ENCODE data around the gene KCTD20. TPM values are rescaled to one million over a fixed set of nuclear protein-coding genes. Genes with fewer than 3 reads are reported as not detected.

KCTD20 gene
- total RNA-seq, 4 donors from 2014 or later: 32.4 to 55.3 (median 37.2) TPM

GRCh38 chr6:36492621-36493020 lies 49.8 kb downstream of the KCTD20 start:
- Histone ChIP-seq H3K27ac (no peak overlapping the region), H3K4me3 (replicated peaks in 1 of 3) (no peak overlapping the region), H3K27me3 (no peaks in the 10 kb centered on the region), H3K36me3 (peaks cover 9 to 32% of the 10 kb centered on the region in 2 donors), H3K9me3 (no peaks in the 10 kb centered on the region), H3K4me1 (peaks cover 13 to 14% of the 10 kb centered on the region in 2 donors)
- DNase-seq: no peak
- no peak for TF ChIP-seq CTCF (IDR thresholded peaks at IDR 0.05)
- no peak for TF ChIP-seq POLR2A (IDR thresholded peaks at IDR 0.05)
- intact Hi-C loops (cut with DNase I): no loop called here
- WGBS, 2 donors: 86 to 89% methylated on average over 1 of the region's 1 CpG

GRCh38 chr6:36493319-36493718 lies 50.5 kb downstream of the KCTD20 start:
- Histone ChIP-seq H3K27ac (no peak overlapping the region), H3K36me3 (peaks cover 7 to 28% of the 10 kb centered on the region in 2 donors), H3K4me1 (peaks cover 13 to 14% of the 10 kb centered on the region in 2 donors), H3K4me3 (replicated peaks in 1 of 3) (no peak overlapping the region), H3K27me3 (no peaks in the 10 kb centered on the region), H3K9me3 (no peaks in the 10 kb centered on the region)
- intact Hi-C loops (cut with DNase I): no loop called here
- no peak for DNase-seq
- TF ChIP-seq CTCF (IDR thresholded peaks at IDR 0.05): no peak
- no peak for TF ChIP-seq POLR2A (IDR thresholded peaks at IDR 0.05)
- WGBS, 2 donors: 88% methylated on average over 5 to 6 of the region's 6 CpGs

GRCh38 chr6:36493859-36494258 lies 51.1 kb downstream of the KCTD20 start:
- Histone ChIP-seq H3K36me3 (peaks cover 7 to 28% of the 10 kb centered on the region in 2 donors), H3K27ac (no peak overlapping the region), H3K4me3 (replicated peaks in 1 of 3) (no peak overlapping the region), H3K4me1 (peaks cover 12 to 14% of the 10 kb centered on the region in 2 donors), H3K9me3 (no peaks in the 10 kb centered on the region), H3K27me3 (no peaks in the 10 kb centered on the region)
- DNase-seq: no peak
- intact Hi-C loops (cut with DNase I): no loop called here
- WGBS, 2 donors: 79 to 84% methylated on average over 2 of the region's 2 CpGs
- TF ChIP-seq CTCF (IDR thresholded peaks at IDR 0.05) (no peak), POLR2A (IDR thresholded peaks at IDR 0.05) (no peak)

- 95 to 96% methylated on average over 5 of the region's 5 CpGs for WGBS, 2 donors
- H3K27ac ChIP-seq: no peak overlapping the region
- no peaks in the 10 kb centered on the region for H3K27me3 ChIP-seq
- peaks cover 7 to 28% of the 10 kb centered on the region in 2 donors for H3K36me3 ChIP-seq
- H3K9me3 ChIP-seq: no peaks in the 10 kb centered on the region
- intact Hi-C loops (cut with DNase I): no loop called here
- peaks cover 3% of the 10 kb centered on the region in 2 donors for H3K4me1 ChIP-seq
- no peak overlapping the region for H3K4me3 ChIP-seq (replicated peaks in 1 of 3)
- no peak for TF ChIP-seq CTCF (IDR thresholded peaks at IDR 0.05)
- no peak for TF ChIP-seq POLR2A (IDR thresholded peaks at IDR 0.05)
- no peak for DNase-seq
Measured at GRCh38 chr6:36495086-36495485, 52.3 kb downstream of the KCTD20 start.

- Histone ChIP-seq H3K4me1 (no peaks in the 10 kb centered on the region), H3K27me3 (no peaks in the 10 kb centered on the region), H3K27ac (no peak overlapping the region), H3K4me3 (replicated peaks in 1 of 3) (no peak overlapping the region), H3K36me3 (peaks cover 7 to 22% of the 10 kb centered on the region in 2 donors), H3K9me3 (no peaks in the 10 kb centered on the region)
- no peak for DNase-seq
- intact Hi-C loops (cut with DNase I): no loop called here
- WGBS, 2 donors: 90 to 97% methylated on average over 3 to 4 of the region's 4 CpGs
- TF ChIP-seq CTCF (IDR thresholded peaks at IDR 0.05) (no peak), POLR2A (IDR thresholded peaks at IDR 0.05) (no peak)
Measured at GRCh38 chr6:36499918-36500317, 57.1 kb downstream of the KCTD20 start.

All from thyroid gland (tissue), 4 donors.